Astrocyte (in vitro differentiated cells and primary cell): ENCODE results near the gene PARL. TPM values are rescaled to one million over a fixed set of nuclear protein-coding genes. Genes with fewer than 3 reads are reported as not detected.
A peak's percentile ranks its signal among the peaks of the same experiment; 100 is the strongest.

Experiments
- DNase-seq: peaks from one replicate; pipeline ENCODE4 v3.0.0-alpha.2; 2010; ENCODE audit warnings: low read depth
- FAIRE-seq: peaks from 2 replicates; lab custom pipeline; 2011; peaks lifted over from hg19 to GRCh38; lab: Jason Lieb, UNC
- H2AFZ ChIP-seq: 2 replicates; pipeline ENCODE4 v1.6.0; 2012; ENCODE audit warnings: low read depth, low read length, inconsistent platforms
- H3K27ac ChIP-seq: 2 replicates; pipeline ENCODE4 v1.5.1; 2011; ENCODE audit warnings: low read depth, low read length, inconsistent platforms
- H3K27me3 ChIP-seq: 2 replicates; pipeline ENCODE4 v1.6.0; 2011; ENCODE audit warnings: low read length, inconsistent platforms; ENCODE audit not compliant: insufficient read depth
- H3K36me3 ChIP-seq: 2 replicates; pipeline ENCODE4 v1.5.1; 2011; ENCODE audit warnings: low read length, inconsistent platforms; ENCODE audit not compliant: insufficient read depth
- H3K4me1 ChIP-seq: 2 replicates; pipeline ENCODE4 v1.5.1; 2011; ENCODE audit warnings: low read length, inconsistent platforms; ENCODE audit not compliant: insufficient read depth
- H3K4me2 ChIP-seq: 2 replicates; pipeline ENCODE4 v1.6.0; 2012; ENCODE audit warnings: low read length, inconsistent platforms
- H3K4me3 ChIP-seq: 2 replicates; pipeline ENCODE4 v1.5.1; 2011; ENCODE audit warnings: low read depth, mild to moderate bottlenecking, low read length, inconsistent platforms; ENCODE audit not compliant: insufficient read depth
- H3K79me2 ChIP-seq: 2 replicates; pipeline ENCODE4 v1.6.0; 2012; ENCODE audit warnings: mild to moderate bottlenecking, low read length, inconsistent platforms; ENCODE audit not compliant: insufficient read depth
- H3K9ac ChIP-seq: 2 replicates; pipeline ENCODE4 v1.6.0; 2012; ENCODE audit warnings: mild to moderate bottlenecking, low read length, inconsistent platforms
- H3K9me3 ChIP-seq: 2 replicates; pipeline ENCODE4 v1.5.1; 2012; ENCODE audit warnings: low read depth, mild to moderate bottlenecking, low read length, inconsistent platforms; ENCODE audit not compliant: insufficient read depth
- H4K20me1 ChIP-seq: 2 replicates; pipeline ENCODE4 v1.6.0; 2012; ENCODE audit warnings: low read length, inconsistent platforms; ENCODE audit not compliant: insufficient read depth
- H3K27ac Mint-ChIP-seq: one replicate; pipeline ENCODE4 v1.8.0; 2021; ENCODE audit warnings: mild to moderate bottlenecking, mixed read lengths; ENCODE audit not compliant: unreplicated experiment
- H3K27me3 Mint-ChIP-seq: one replicate; pipeline ENCODE4 v1.8.0; 2021; ENCODE audit warnings: low read depth, mixed read lengths; ENCODE audit not compliant: unreplicated experiment
- H3K36me3 Mint-ChIP-seq: one replicate; pipeline ENCODE4 v1.8.0; 2021; ENCODE audit warnings: low read depth, mixed read lengths; ENCODE audit not compliant: unreplicated experiment
- H3K4me1 Mint-ChIP-seq: one replicate; pipeline ENCODE4 v1.8.0; 2021; ENCODE audit warnings: low read depth, mixed read lengths; ENCODE audit not compliant: unreplicated experiment
- H3K4me3 Mint-ChIP-seq: one replicate; pipeline ENCODE4 v1.8.0; 2021; ENCODE audit warnings: mild to moderate bottlenecking, moderate library complexity, mixed read lengths; ENCODE audit not compliant: unreplicated experiment
- H3K9me3 Mint-ChIP-seq: one replicate; pipeline ENCODE4 v1.8.0; 2021; ENCODE audit warnings: mild to moderate bottlenecking, mixed read lengths; ENCODE audit not compliant: unreplicated experiment
- EZH2 ChIP-seq: IDR thresholded peaks from 2 replicates; pipeline ENCODE4 v1.6.1; 2012; ENCODE audit warnings: mild to moderate bottlenecking, low read length, inconsistent platforms; ENCODE audit not compliant: insufficient read depth
- total RNA-seq: library from RNA; stranded (reverse); gene quantifications from 2 replicates; pipeline ENCODE4 v1.2.1, GENCODE V29; 2021
- TF ChIP-seq, protein P1 (sequence below): IDR thresholded peaks from 2 replicates; pipeline ENCODE4 v1.5.1; 2011; ENCODE audit warnings: low read depth, mild to moderate bottlenecking, inconsistent platforms, low read length, moderate library complexity; ENCODE audit not compliant: insufficient read depth

The PARL gene
- total RNA-seq, 1 donor from 2014 or later = 64.7 TPM

DNA sequence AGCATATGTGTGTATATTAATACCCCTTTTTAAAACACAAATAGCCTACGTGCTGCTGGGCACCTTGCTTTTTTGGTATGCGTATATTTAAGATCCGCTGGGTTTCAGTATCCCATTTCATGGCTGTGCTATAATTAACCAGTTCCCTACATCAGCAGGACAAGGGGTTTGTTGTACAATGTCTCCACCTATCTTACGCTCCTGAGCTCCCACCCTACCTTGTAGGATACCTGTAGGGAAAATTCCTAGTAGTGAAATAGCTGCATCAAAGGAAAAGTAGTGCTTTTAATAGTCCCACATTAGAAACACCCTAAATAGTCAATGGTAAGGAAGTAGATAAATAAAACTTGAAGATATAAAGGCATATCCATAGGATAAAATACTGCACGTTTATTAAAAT lies 60.7 kb downstream of the PARL start:
- no peaks in the 10 kb centered on the region for H3K27me3 Mint-ChIP-seq
- H2AFZ ChIP-seq = no peak overlapping the region
- H4K20me1 ChIP-seq = peaks cover 14% of the 10 kb centered on the region
- H3K4me1 Mint-ChIP-seq = peaks cover 4% of the 10 kb centered on the region
- no peaks in the 10 kb centered on the region for H3K9me3 Mint-ChIP-seq
- H3K4me2 ChIP-seq = peak overlapping the region; percentile 94
- peak overlapping the region; percentile 87 for H3K4me3 Mint-ChIP-seq
- no peaks in the 10 kb centered on the region for H3K27me3 ChIP-seq
- H3K4me1 ChIP-seq = peaks cover 9% of the 10 kb centered on the region
- no peak for DNase-seq
- H3K9me3 ChIP-seq = no peaks in the 10 kb centered on the region
- no peaks in the 10 kb centered on the region for H3K79me2 ChIP-seq
- no peak for FAIRE-seq
- H3K27ac Mint-ChIP-seq = no peak overlapping the region
- H3K36me3 Mint-ChIP-seq = peaks cover 8% of the 10 kb centered on the region
- H3K9ac ChIP-seq = peak overlapping the region; percentile 68
- TF ChIP-seq EZH2 = no peak
- TF ChIP-seq, protein P1, sequence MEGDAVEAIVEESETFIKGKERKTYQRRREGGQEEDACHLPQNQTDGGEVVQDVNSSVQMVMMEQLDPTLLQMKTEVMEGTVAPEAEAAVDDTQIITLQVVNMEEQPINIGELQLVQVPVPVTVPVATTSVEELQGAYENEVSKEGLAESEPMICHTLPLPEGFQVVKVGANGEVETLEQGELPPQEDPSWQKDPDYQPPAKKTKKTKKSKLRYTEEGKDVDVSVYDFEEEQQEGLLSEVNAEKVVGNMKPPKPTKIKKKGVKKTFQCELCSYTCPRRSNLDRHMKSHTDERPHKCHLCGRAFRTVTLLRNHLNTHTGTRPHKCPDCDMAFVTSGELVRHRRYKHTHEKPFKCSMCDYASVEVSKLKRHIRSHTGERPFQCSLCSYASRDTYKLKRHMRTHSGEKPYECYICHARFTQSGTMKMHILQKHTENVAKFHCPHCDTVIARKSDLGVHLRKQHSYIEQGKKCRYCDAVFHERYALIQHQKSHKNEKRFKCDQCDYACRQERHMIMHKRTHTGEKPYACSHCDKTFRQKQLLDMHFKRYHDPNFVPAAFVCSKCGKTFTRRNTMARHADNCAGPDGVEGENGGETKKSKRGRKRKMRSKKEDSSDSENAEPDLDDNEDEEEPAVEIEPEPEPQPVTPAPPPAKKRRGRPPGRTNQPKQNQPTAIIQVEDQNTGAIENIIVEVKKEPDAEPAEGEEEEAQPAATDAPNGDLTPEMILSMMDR = no peak
- peak overlapping the region; percentile 63 for H3K4me3 ChIP-seq
- H3K36me3 ChIP-seq = no peaks in the 10 kb centered on the region
- H3K27ac ChIP-seq = no peak overlapping the region

DNA sequence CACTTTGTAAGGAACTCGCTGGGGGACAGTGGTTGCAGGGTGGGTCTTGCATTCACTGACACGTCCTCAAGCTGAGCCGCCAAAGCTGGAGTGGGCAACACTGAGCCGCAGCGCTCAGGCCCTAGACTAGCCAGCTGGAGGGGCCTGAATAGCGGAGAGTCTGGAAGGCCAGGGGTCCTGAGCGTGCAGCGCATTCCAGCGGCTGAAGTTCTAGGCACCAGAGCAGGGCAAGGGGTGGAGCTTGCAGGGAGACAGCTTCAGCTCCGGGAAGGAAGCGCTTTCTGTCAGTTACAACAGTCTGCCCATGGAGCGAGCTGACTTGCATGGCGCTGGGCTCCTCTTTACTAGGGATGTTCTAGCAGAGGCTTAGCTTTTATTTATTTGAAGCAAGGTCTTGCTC lies 62.0 kb downstream of the PARL start:
- no peaks in the 10 kb centered on the region for H3K9me3 Mint-ChIP-seq
- H3K36me3 ChIP-seq = no peaks in the 10 kb centered on the region
- no peaks in the 10 kb centered on the region for H3K79me2 ChIP-seq
- no peaks in the 10 kb centered on the region for H3K9me3 ChIP-seq
- no peak overlapping the region for H2AFZ ChIP-seq
- no peak overlapping the region for H3K27ac Mint-ChIP-seq
- H3K27ac ChIP-seq = no peak overlapping the region
- H3K36me3 Mint-ChIP-seq = peaks cover 13% of the 10 kb centered on the region
- H4K20me1 ChIP-seq = peaks cover 14% of the 10 kb centered on the region
- H3K4me2 ChIP-seq = no peak overlapping the region
- no peaks in the 10 kb centered on the region for H3K27me3 ChIP-seq
- TF ChIP-seq, protein P1 = no peak
- TF ChIP-seq EZH2 = no peak
- H3K4me3 Mint-ChIP-seq = no peak overlapping the region
- H3K27me3 Mint-ChIP-seq = no peaks in the 10 kb centered on the region
- H3K4me1 ChIP-seq = peaks cover 9% of the 10 kb centered on the region
- H3K4me1 Mint-ChIP-seq = peaks cover 4% of the 10 kb centered on the region
- no peak overlapping the region for H3K4me3 ChIP-seq
- FAIRE-seq (no peak), DNase-seq (no peak)
- H3K9ac ChIP-seq = no peak overlapping the region

DNA sequence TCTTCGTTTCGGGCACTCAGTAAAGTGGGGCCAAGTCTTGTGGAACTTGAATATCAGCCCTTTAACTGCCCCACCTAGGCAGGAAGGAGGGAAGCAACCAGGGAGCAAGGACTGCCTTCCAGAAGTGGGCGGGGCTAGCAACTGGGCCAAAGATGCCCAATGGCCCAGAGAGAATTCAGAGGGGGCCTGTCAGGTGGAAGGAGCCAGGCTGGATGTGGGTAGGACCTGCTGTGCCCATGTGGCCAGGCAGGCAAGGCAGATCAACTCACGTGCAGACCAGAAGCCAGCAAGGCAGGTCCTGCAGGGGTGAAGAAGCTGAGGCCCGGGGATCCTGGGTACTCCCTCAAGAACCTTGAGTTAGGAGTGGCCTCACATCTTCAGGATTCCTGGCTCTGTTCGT lies 64.8 kb downstream of the PARL start:
- no peak for DNase-seq
- H3K9ac ChIP-seq = no peak overlapping the region
- no peaks in the 10 kb centered on the region for H3K27me3 ChIP-seq
- peaks cover 2% of the 10 kb centered on the region for H3K36me3 ChIP-seq
- Mint-ChIP-seq H3K27ac (no peak overlapping the region), H3K4me3 (no peak overlapping the region), H3K9me3 (no peaks in the 10 kb centered on the region), H3K36me3 (peaks cover 19% of the 10 kb centered on the region), H3K4me1 (peaks cover 4% of the 10 kb centered on the region), H3K27me3 (no peaks in the 10 kb centered on the region)
- H3K27ac ChIP-seq = no peak overlapping the region
- no peak overlapping the region for H3K4me2 ChIP-seq
- H3K79me2 ChIP-seq = no peaks in the 10 kb centered on the region
- no peak overlapping the region for H3K4me3 ChIP-seq
- peaks cover 9% of the 10 kb centered on the region for H4K20me1 ChIP-seq
- no peaks in the 10 kb centered on the region for H3K9me3 ChIP-seq
- peaks cover 9% of the 10 kb centered on the region for H3K4me1 ChIP-seq
- H2AFZ ChIP-seq = no peak overlapping the region
- no peak for FAIRE-seq
- TF ChIP-seq EZH2 = no peak
- TF ChIP-seq, protein P1 = no peak
